ENCODE measurements around the gene KIFAP3. TPM values are rescaled to one million over a fixed set of nuclear protein-coding genes. Genes with fewer than 3 reads are reported as not detected.
A peak's percentile ranks its signal among the peaks of the same experiment; 100 is the strongest.
"Not testable (repeated sequence)": the region's sequence is repeated elsewhere in the genome, so short reads cannot be mapped to it uniquely, and the experiment has no call there.

KIFAP3 gene
- total RNA-seq (10 to 100 TPM; 27.6 to 36.5 (median 31.2) TPM), polyA plus RNA-seq (10 to 100 TPM; 18.4 to 54.8 (median 24.5) TPM)
- long read RNA-seq, donor 1, partial matches to known transcripts, result 7 of 10 reads
- long read RNA-seq, donor 1, other reads (novel, unspliced or antisense), result 0 of 10 reads
- long read RNA-seq, donor 2, partial matches to known transcripts, result 0 of 2 reads
- long read RNA-seq, donor 2, other reads (novel, unspliced or antisense), result 0 of 2 reads
- long read RNA-seq, donor 3, partial matches to known transcripts, result 7 of 7 reads
- long read RNA-seq, donor 3, other reads (novel, unspliced or antisense), result 0 of 7 reads
- long read RNA-seq, donor 4, partial matches to known transcripts, result 13 of 19 reads
- long read RNA-seq, donor 4, other reads (novel, unspliced or antisense), result 1 of 19 reads
- long read RNA-seq, donor 5, transcript KIFAP3-201 (20 exons, 2,957 nt), result major isoform, 73 of 88 reads
- long read RNA-seq, donor 5, partial matches to known transcripts, result 2 of 88 reads
- long read RNA-seq, donor 5, other reads (novel, unspliced or antisense), result 10 of 88 reads
- long read RNA-seq, donor 6, transcript KIFAP3-201 (20 exons, 2,957 nt), result major isoform, 10 of 33 reads
- long read RNA-seq, donor 6, partial matches to known transcripts, result 19 of 33 reads
- long read RNA-seq, donor 6, other reads (novel, unspliced or antisense), result 4 of 33 reads
- long read RNA-seq, donor 7, partial matches to known transcripts, result 7 of 7 reads
- long read RNA-seq, donor 7, other reads (novel, unspliced or antisense), result 0 of 7 reads
- long read RNA-seq, donor 8, transcript KIFAP3-201 (20 exons, 2,957 nt), result major isoform, 5 of 5 reads
- long read RNA-seq, donor 8, partial matches to known transcripts, result 0 of 5 reads
- long read RNA-seq, donor 8, other reads (novel, unspliced or antisense), result 0 of 5 reads
- long read RNA-seq, donor 9, transcript KIFAP3-201 (20 exons, 2,957 nt), result major isoform, 6 of 6 reads
- long read RNA-seq, donor 9, partial matches to known transcripts, result 0 of 6 reads
- long read RNA-seq, donor 9, other reads (novel, unspliced or antisense), result 0 of 6 reads
- long read RNA-seq, donor 10, partial matches to known transcripts, result 0 of 1 reads
- long read RNA-seq, donor 10, other reads (novel, unspliced or antisense), result 0 of 1 reads

- DNase-seq, result peak; percentile 96 to 99 (median 99)
- H3K4me1 ChIP-seq (replicated peaks in 1 of 2), result peaks cover 8 to 24% of the 10 kb centered on the region in 2 donors
- H3K27ac ChIP-seq, result peak within 1 kb of the TSS; percentile 53 to 85 (median 68)
- H3K9me3 ChIP-seq (replicated peaks in 1 of 3), result peaks cover 0 to 8% (median 0%) of the 10 kb centered on the region in 3 donors
- H3K36me3 ChIP-seq (replicated peaks in 1 of 2), result no peaks in the 10 kb centered on the region
- H3K27me3 ChIP-seq, result no peaks in the 10 kb centered on the region
- TF ChIP-seq POLR2A (IDR thresholded peaks at IDR 0.05) (peak; percentile 58 to 85), CTCF (IDR thresholded peaks at IDR 0.05) (peak; percentile 34 to 67 (median 59))
- intact Hi-C loops (cut with DNase I), result no loop called here
- 0 to 2% (median 1%) methylated on average over 11 to 39 of the region's 39 CpGs for whole genome bisulfite sequencing, 4 donors
- peak within 1 kb of the TSS; percentile 60 to 83 (median 75) for H3K4me3 ChIP-seq
Observed at GRCh38 chr1:170074250-170075157, at the start of gene KIFAP3. KIFAP3 (minus strand) TSS chr1:170074695; CDS start chr1:170074467, 228 bp downstream.

DNA sequence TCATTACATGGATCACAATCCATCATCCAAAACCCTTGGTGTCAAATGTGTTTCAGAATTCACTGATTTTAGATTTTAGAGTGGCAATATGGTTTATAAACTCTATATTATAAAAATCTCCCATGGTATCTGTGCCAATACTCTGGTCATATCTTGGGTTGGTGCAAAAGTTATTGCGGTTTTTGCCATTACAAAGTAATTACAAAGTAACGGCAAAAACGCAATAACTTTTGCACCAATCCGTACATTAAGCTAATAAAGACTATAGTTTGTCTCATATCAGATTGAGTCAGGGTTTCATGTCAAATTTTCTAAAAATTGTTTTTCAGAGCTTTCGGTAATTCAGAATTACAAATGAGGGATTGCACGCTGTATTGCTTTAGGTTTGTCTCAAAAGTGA is 47.9 kb upstream of the KIFAP3 start:
- intact Hi-C loops (cut with DNase I), result no loop called here
- TF ChIP-seq POLR2A (IDR thresholded peaks at IDR 0.05) (no peak), CTCF (IDR thresholded peaks at IDR 0.05) (no peak)
- H3K27me3 ChIP-seq, result no peaks in the 10 kb centered on the region
- no peaks in the 10 kb centered on the region for H3K4me1 ChIP-seq (replicated peaks in 1 of 2)
- no peak overlapping the region for H3K27ac ChIP-seq
- WGBS, 4 donors, result 90 to 94% (median 92%) methylated on average over 6 of the region's 6 CpGs
- no peaks in the 10 kb centered on the region for H3K9me3 ChIP-seq (replicated peaks in 1 of 3)
- no peak overlapping the region for H3K4me3 ChIP-seq
- DNase-seq, result no peak
- H3K36me3 ChIP-seq (replicated peaks in 1 of 2), result no peaks in the 10 kb centered on the region

GRCh38 chr1:170114906-170115305 is 40.4 kb upstream of the KIFAP3 start:
- H3K27me3 ChIP-seq, result no peaks in the 10 kb centered on the region
- WGBS, 4 donors, result 78 to 86% (median 83%) methylated on average over 2 of the region's 2 CpGs

DNA sequence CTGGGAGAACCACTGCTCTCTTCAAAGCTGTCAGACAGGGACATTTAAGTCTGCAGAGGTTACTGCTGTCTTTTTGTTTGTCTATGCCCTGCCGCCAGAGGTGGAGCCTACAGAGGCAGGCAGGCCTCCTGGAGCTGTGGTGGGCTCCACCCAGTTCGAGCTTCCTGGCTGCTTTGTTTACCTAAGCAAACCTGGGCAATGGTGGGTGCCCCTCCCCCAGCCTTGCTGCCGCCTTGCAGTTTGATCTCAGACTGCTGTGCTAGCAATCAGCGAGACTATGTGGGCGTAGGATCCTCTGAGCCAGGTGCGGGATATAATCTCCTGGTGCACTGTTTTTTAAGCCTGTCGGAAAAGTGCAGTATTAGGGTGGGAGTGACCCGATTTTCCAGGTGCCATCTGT is 38.6 kb upstream of the KIFAP3 start:
- 74 to 86% (median 84%) methylated on average over 4 to 8 of the region's 8 CpGs for WGBS, 4 donors
- H3K36me3 ChIP-seq (replicated peaks in 1 of 2); H3K27ac ChIP-seq; H3K4me3 ChIP-seq; intact Hi-C loops (cut with DNase I); H3K9me3 ChIP-seq (replicated peaks in 1 of 3); H3K27me3 ChIP-seq; H3K4me1 ChIP-seq (replicated peaks in 1 of 2); DNase-seq: not testable (repeated sequence)

More at GRCh38 chr1:170114906-170115305, 40.4 kb upstream of the KIFAP3 start:
- intact Hi-C loops (cut with DNase I), result no loop called here
- Histone ChIP-seq H3K36me3 (replicated peaks in 1 of 2) (no peaks in the 10 kb centered on the region), H3K4me1 (replicated peaks in 1 of 2) (no peaks in the 10 kb centered on the region), H3K9me3 (replicated peaks in 1 of 3) (no peaks in the 10 kb centered on the region), H3K4me3 (no peak overlapping the region), H3K27ac (no peak overlapping the region)
- TF ChIP-seq CTCF (IDR thresholded peaks at IDR 0.05), result no peak
- TF ChIP-seq POLR2A (IDR thresholded peaks at IDR 0.05), result no peak
- DNase-seq, result no peak

Measured in adrenal gland (tissue), 19 donors.